Measurements from ENCODE around the gene CFAP119.

CFAP119 gene

DNA sequence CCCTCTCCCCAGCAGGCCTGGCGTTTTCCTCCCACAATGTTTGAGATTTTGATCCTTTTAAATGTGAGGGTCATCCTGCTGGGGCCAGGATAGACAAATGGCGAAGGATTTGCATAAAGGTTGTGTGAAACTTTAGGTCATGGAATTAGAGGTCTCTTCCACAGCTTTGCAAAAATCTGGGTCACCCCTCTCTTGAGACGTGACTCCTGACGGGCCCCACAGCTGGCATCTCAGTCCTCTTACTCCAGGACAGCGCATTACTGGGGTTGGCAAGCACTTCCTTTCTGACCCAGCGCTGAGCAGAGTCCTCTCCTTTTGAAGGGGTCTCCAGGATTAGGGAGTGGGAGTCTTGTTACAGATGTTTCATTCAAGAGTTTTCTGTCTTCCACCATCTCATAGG, 17.7 kb upstream of the CFAP119 start:
- H3K27ac ChIP-seq (ENCODE audit: low read depth, low read length, severe bottlenecking) = no peak overlapping the region
- H3K4me3 ChIP-seq (ENCODE audit: extremely low read depth, insufficient read depth, low read length, poor library complexity, severe bottlenecking) = no peak overlapping the region
- no peaks in the 10 kb centered on the region for H3K9me3 ChIP-seq (ENCODE audit: control insufficient read depth, low read length)
- 100% methylated on average over 3 to 4 of the region's 6 CpGs for whole genome bisulfite sequencing, 2 experiments (ENCODE audit: insufficient coverage in 2 of 2)
- peaks cover 53% of the 10 kb centered on the region for H3K36me3 ChIP-seq (ENCODE audit: control insufficient read depth, insufficient read depth, low read length)
- H3K4me1 ChIP-seq (ENCODE audit: control insufficient read depth, insufficient read depth, low read length, poor library complexity, severe bottlenecking) = peaks cover 13% of the 10 kb centered on the region

DNA sequence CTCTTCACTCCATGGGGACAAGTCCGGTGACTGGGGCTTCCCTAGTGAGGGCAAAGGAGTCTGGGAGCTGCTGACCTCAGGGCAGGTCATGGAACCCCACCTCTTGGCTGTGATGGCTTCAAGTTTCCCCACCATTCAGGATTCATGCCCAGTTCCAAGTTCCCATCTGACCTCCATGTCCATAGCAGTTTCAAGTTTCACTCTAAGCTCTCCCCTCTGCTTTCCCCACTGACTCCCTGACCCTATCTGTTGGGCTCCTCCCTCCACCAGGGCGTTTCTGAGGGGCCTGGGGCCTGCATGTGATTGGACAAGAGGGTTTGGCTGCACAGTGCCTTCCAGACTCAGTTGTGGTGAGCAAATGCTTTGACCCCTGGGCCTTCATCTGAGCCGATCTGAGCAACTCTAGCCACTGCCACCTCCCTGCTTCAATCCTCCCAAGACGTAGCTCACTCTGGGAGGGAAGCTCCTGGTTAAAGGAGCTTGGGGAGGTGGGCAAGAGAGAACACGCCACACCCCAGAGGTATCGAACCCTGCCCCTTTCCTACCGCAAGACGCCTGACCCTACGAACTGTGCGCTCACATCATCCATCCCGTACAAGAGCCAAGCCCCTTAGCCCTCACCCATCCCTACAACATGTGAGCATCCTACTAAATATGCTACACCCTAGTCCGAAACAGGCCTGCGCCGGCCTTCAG, 16.8 kb upstream of the CFAP119 start:
- no peak overlapping the region for H3K27ac ChIP-seq (ENCODE audit: low read depth, low read length, severe bottlenecking)
- H3K36me3 ChIP-seq (ENCODE audit: control insufficient read depth, insufficient read depth, low read length) = peaks cover 51% of the 10 kb centered on the region

GRCh38 chr16:30777591-30778297, 15.9 kb upstream of the CFAP119 start:
- Histone ChIP-seq H3K27ac (ENCODE audit: low read depth, low read length, severe bottlenecking) (peak overlapping the region; percentile 10), H3K9me3 (ENCODE audit: control insufficient read depth, low read length) (no peaks in the 10 kb centered on the region), H3K4me3 (ENCODE audit: extremely low read depth, insufficient read depth, low read length, poor library complexity, severe bottlenecking) (no peak overlapping the region), H3K36me3 (ENCODE audit: control insufficient read depth, insufficient read depth, low read length) (peaks cover 50% of the 10 kb centered on the region), H3K4me1 (ENCODE audit: control insufficient read depth, insufficient read depth, low read length, poor library complexity, severe bottlenecking) (peaks cover 17% of the 10 kb centered on the region)
- 93% methylated on average over 4 to 6 of the region's 7 CpGs for WGBS, 2 experiments (ENCODE audit: insufficient coverage in 2 of 2)

More for the DNA sequence above, 16.8 kb upstream of the CFAP119 start:
- H3K9me3 ChIP-seq (ENCODE audit: control insufficient read depth, low read length) = no peaks in the 10 kb centered on the region
- peaks cover 17% of the 10 kb centered on the region for H3K4me1 ChIP-seq (ENCODE audit: control insufficient read depth, insufficient read depth, low read length, poor library complexity, severe bottlenecking)
- WGBS, 2 experiments (ENCODE audit: insufficient coverage in 2 of 2) = 89 to 95% methylated on average over 7 to 12 of the region's 14 CpGs
- no peak overlapping the region for H3K4me3 ChIP-seq (ENCODE audit: extremely low read depth, insufficient read depth, low read length, poor library complexity, severe bottlenecking)

DNA sequence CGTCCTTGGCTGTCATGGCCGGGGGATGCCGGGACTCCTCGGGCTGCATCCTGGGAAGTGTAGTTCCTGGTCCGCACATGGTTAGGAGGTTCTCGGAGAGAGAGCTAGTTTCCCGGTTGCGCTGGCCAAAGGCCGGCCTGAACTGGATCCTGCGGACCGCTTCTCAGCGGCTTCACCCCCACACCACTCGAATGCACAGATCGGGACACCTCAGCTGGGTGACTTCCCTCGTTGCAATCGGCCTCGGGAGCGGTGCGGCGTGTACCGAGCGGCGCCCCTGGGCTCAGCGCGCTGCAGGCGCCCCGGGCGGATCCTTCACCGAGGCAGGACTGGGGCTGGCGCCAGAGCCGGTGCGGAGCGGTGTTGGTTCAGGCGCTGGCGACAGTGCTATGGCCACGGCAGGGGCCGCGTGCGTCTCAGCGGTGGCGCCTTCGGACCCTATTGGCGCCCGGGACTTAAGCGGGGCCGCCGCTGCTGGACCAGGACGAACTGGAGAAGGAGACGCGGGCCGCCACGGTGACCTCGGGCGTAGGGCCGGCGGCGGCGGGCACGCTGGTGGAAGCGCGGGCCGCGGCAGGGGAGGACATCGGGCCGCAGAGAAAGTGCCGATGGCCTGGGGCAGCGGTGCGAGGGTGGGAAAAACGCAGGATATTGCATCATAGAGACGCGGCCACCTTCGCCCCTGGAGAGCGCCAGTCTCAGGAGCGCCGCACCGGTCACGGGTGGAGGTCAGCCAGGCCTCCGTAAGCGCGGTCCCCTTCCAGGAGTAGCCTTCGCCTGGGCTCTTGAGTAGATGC, 13.7 kb upstream of the CFAP119 start:
- Histone ChIP-seq H3K4me1 (ENCODE audit: control insufficient read depth, insufficient read depth, low read length, poor library complexity, severe bottlenecking) (peaks cover 17% of the 10 kb centered on the region), H3K27ac (ENCODE audit: low read depth, low read length, severe bottlenecking) (peak overlapping the region; percentile 96), H3K36me3 (ENCODE audit: control insufficient read depth, insufficient read depth, low read length) (peaks cover 53% of the 10 kb centered on the region), H3K4me3 (ENCODE audit: extremely low read depth, insufficient read depth, low read length, poor library complexity, severe bottlenecking) (peak overlapping the region; percentile 66), H3K9me3 (ENCODE audit: control insufficient read depth, low read length) (no peaks in the 10 kb centered on the region)
- WGBS, 2 experiments (ENCODE audit: insufficient coverage in 2 of 2) = 0 to 1% methylated on average over 75 to 76 of the region's 81 CpGs

DNA sequence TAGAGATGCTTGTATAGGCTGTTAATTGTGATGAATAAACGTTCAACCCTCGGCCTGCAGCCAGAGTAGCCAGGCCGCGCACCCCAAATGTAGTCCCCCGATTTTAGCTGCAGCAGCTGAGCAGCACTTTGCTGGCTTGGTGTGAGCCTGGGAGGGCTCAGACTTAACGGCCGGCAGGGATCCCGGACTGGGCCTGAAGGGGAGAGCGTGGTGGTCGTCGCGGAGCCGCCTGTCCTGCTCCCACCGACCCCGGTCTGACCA, 13.2 kb upstream of the CFAP119 start:
- Histone ChIP-seq H3K36me3 (ENCODE audit: control insufficient read depth, insufficient read depth, low read length) (peaks cover 53% of the 10 kb centered on the region), H3K9me3 (ENCODE audit: control insufficient read depth, low read length) (no peaks in the 10 kb centered on the region), H3K4me3 (ENCODE audit: extremely low read depth, insufficient read depth, low read length, poor library complexity, severe bottlenecking) (peak overlapping the region; percentile 66), H3K4me1 (ENCODE audit: control insufficient read depth, insufficient read depth, low read length, poor library complexity, severe bottlenecking) (peaks cover 17% of the 10 kb centered on the region), H3K27ac (ENCODE audit: low read depth, low read length, severe bottlenecking) (peak overlapping the region; percentile 96)
- 28 to 29% methylated on average over 15 of the region's 15 CpGs for WGBS, 2 experiments (ENCODE audit: insufficient coverage in 2 of 2)

DNA sequence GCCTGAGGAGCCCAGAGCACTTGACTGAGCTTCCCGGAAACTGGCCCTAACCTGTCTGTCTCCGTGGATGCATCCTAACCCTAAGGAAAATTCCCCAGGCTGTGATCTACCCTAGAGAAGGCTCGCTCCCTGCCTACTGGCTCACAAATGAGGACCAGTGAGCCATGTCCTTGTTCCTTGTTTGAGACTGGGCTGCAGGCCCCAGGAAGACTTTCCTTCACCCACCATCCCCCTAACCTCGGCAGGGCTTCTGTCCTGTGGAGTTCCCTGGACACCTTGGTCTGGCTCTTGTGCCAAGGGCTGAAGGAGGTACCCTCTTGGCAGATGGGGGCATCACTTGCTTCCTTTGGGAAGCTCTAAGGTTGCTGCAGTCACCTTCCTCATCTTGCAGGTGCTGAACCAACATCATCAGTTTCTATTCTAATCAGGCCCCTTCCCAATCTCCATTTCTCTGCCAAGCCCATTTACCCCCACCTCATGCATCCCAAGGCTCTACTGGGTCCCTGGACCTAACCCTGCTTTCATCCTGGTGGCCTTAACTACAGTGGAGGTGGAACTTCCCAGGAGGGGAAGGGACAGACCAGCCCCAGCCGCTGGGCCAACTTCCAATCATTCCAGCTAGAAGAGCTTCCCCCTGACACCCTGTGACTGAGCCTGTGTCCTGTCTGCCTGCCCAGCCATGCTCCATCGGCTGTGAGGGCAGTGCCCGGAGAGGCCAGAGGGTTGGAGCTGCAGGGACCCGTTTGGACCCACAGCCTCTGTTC, 12.7 kb upstream of the CFAP119 start:
- H3K36me3 ChIP-seq (ENCODE audit: control insufficient read depth, insufficient read depth, low read length) = peaks cover 53% of the 10 kb centered on the region
- H3K9me3 ChIP-seq (ENCODE audit: control insufficient read depth, low read length) = no peaks in the 10 kb centered on the region
- H3K4me3 ChIP-seq (ENCODE audit: extremely low read depth, insufficient read depth, low read length, poor library complexity, severe bottlenecking) = peak overlapping the region; percentile 66
- H3K27ac ChIP-seq (ENCODE audit: low read depth, low read length, severe bottlenecking) = peak overlapping the region; percentile 96
- 78 to 79% methylated on average over 5 to 8 of the region's 8 CpGs for WGBS, 2 experiments (ENCODE audit: insufficient coverage in 2 of 2)
- peaks cover 17% of the 10 kb centered on the region for H3K4me1 ChIP-seq (ENCODE audit: control insufficient read depth, insufficient read depth, low read length, poor library complexity, severe bottlenecking)

GRCh38 chr16:30773826-30774225, 12.0 kb upstream of the CFAP119 start:
- H3K27ac ChIP-seq (ENCODE audit: low read depth, low read length, severe bottlenecking) = no peak overlapping the region
- H3K36me3 ChIP-seq (ENCODE audit: control insufficient read depth, insufficient read depth, low read length) = peaks cover 53% of the 10 kb centered on the region
- WGBS, 2 experiments (ENCODE audit: insufficient coverage in 2 of 2) = 96% methylated on average over 13 of the region's 14 CpGs
- H3K9me3 ChIP-seq (ENCODE audit: control insufficient read depth, low read length) = no peaks in the 10 kb centered on the region
- no peak overlapping the region for H3K4me3 ChIP-seq (ENCODE audit: extremely low read depth, insufficient read depth, low read length, poor library complexity, severe bottlenecking)
- H3K4me1 ChIP-seq (ENCODE audit: control insufficient read depth, insufficient read depth, low read length, poor library complexity, severe bottlenecking) = peaks cover 17% of the 10 kb centered on the region

- Histone ChIP-seq H3K4me3 (ENCODE audit: extremely low read depth, insufficient read depth, low read length, poor library complexity, severe bottlenecking) (no peak overlapping the region), H3K36me3 (ENCODE audit: control insufficient read depth, insufficient read depth, low read length) (peaks cover 74% of the 10 kb centered on the region), H3K27ac (ENCODE audit: low read depth, low read length, severe bottlenecking) (no peak overlapping the region), H3K9me3 (ENCODE audit: control insufficient read depth, low read length) (no peaks in the 10 kb centered on the region), H3K4me1 (ENCODE audit: control insufficient read depth, insufficient read depth, low read length, poor library complexity, severe bottlenecking) (peaks cover 10% of the 10 kb centered on the region)
- WGBS, 2 experiments (ENCODE audit: insufficient coverage in 2 of 2) = 97 to 98% methylated on average over 12 to 14 of the region's 14 CpGs
Observed at GRCh38 chr16:30771726-30772125, 9.9 kb upstream of the CFAP119 start.

DNA sequence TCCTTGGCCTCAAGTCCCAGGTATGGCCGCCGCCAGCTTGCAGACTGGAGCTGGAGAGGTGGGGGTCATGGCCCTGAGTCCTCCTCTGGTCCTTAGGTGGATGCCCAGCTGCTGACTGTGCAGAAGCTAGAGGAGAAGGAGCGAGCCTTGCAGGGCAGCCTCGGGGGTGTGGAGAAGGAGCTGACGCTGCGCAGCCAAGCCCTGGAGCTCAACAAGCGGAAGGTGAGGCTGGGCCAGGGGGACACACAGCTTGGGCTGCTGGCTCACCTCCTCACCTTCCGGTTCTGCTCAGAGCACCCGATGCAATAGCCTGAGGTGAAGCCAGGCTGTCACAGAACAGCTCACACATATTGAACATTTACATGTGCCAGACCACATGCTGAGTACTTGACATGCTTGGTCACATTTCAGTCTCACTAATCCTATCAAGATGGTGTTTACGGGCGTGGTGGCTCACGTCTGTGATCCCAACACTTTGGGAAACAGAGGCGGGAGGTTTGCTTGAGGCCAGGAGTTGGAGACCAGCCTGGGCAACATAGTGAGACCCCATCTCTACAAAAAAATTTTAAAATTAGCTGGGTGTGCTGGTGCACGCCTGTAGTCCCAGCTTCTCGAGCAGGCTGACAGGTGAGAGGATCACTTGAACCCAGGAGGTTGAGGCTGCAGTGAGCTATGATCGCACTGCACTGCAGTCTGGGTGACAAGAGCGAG, 7.7 kb upstream of the CFAP119 start:
- Histone ChIP-seq H3K4me3 (ENCODE audit: extremely low read depth, insufficient read depth, low read length, poor library complexity, severe bottlenecking) (no peak overlapping the region), H3K36me3 (ENCODE audit: control insufficient read depth, insufficient read depth, low read length) (peaks cover 96% of the 10 kb centered on the region), H3K4me1 (ENCODE audit: control insufficient read depth, insufficient read depth, low read length, poor library complexity, severe bottlenecking) (peaks cover 4% of the 10 kb centered on the region), H3K27ac (ENCODE audit: low read depth, low read length, severe bottlenecking) (no peak overlapping the region), H3K9me3 (ENCODE audit: control insufficient read depth, low read length) (no peaks in the 10 kb centered on the region)
- WGBS, 2 experiments (ENCODE audit: insufficient coverage in 2 of 2) = 93 to 99% methylated on average over 12 to 13 of the region's 17 CpGs

All from mesodermal cell (in vitro differentiated cells).